ENCODE results near the gene FNDC1. TPM values are rescaled to one million over a fixed set of nuclear protein-coding genes. Genes with fewer than 3 reads are reported as not detected.

Gene FNDC1
- total and polyA plus RNA-seq, 2 of the 13 experiments (the other 11 are each of a cell fraction or from before 2014, with no cell fraction given): not detected

- TF ChIP-seq SP5 (CRISPR knock-in tag; IDR thresholded peaks at IDR 0.05; ENCODE audit: borderline replicate concordance, low read depth) (no peak), HNF1A (IDR thresholded peaks at IDR 0.05; ENCODE audit: low read depth) (no peak), HNF1A (CRISPR knock-in tag; IDR thresholded peaks at IDR 0.05; ENCODE audit: borderline replicate concordance) (no peak), TBX3 (IDR thresholded peaks at IDR 0.05; ENCODE audit: borderline replicate concordance) (no peak), ZNF17 (CRISPR knock-in tag; IDR thresholded peaks at IDR 0.05) (no peak), ZNF691 (CRISPR knock-in tag; IDR thresholded peaks at IDR 0.05; ENCODE audit: borderline replicate concordance, low read depth) (no peak), NR2F1 (CRISPR knock-in tag; IDR thresholded peaks at IDR 0.05) (no peak), SYNCRIP (IDR thresholded peaks at IDR 0.05; ENCODE audit: insufficient read depth, low read depth, low read length) (no peak), ZHX1 (CRISPR knock-in tag; IDR thresholded peaks at IDR 0.05; ENCODE audit: low read depth) (no peak), TAF15 (IDR thresholded peaks at IDR 0.05; ENCODE audit: low read depth, low read length, poor library complexity, severe bottlenecking) (no peak)
- Histone ChIP-seq H3K4me1 (ENCODE audit: insufficient read depth, low read length) (peaks cover 10% of the 10 kb centered on the region), H3K27ac (ENCODE audit: extremely low read length, insufficient read depth, low read length) (no peak overlapping the region), H3K36me3 (replicated peaks in 1 of 2; ENCODE audit: control insufficient read depth in 1 of 2, insufficient read depth in 2 of 2, low read length in 2 of 2) (no peaks in the 10 kb centered on the region), H3K79me2 (ENCODE audit: insufficient read depth, low read length) (no peaks in the 10 kb centered on the region), H3K9ac (ENCODE audit: insufficient read depth, low read depth, low read length) (no peak overlapping the region), H3K9me3 (ENCODE audit: low read length) (no peaks in the 10 kb centered on the region), H3K4me3 (replicated peaks in 1 of 3; ENCODE audit: insufficient read depth in 1 of 3, low read depth in 2 of 3, low read length in 3 of 3) (no peak overlapping the region), H3K4me2 (ENCODE audit: low read depth, low read length) (no peak overlapping the region), H3K27me3 (ENCODE audit: control insufficient read depth in 1 of 2, insufficient read depth in 2 of 2, low read length in 2 of 2) (no peaks in the 10 kb centered on the region), H4K20me1 (ENCODE audit: insufficient read depth, low read length) (no peaks in the 10 kb centered on the region), H2AFZ (ENCODE audit: low read length) (no peak overlapping the region)
- CTCF ChIA-PET (ENCODE audit: low intra/inter-chr PET ratio, low total read pairs): no interaction called here
- intact Hi-C loops (cut with micrococcal nuclease; ENCODE audit: unreplicated experiment) (no loop called here), in situ Hi-C loops (cut with HindIII; ENCODE audit: extremely low pct_ligation_motif_present, low pct_unique_long_range_greater_than_20kb) (no loop called here)
- ATAC-seq (no peak), DNase-seq (ENCODE audit: low spot score) (no peak), FAIRE-seq (no peak)
- POLR2A ChIA-PET: no interaction called here
- 5% methylated on average over 2 of the region's 2 CpGs for WGBS (ENCODE audit: low lambda C conversion rate)
- BruUV-seq (replicated peaks): no TSS peak
Observed at GRCh38 chr6:159307246-159307790, 138.1 kb downstream of the FNDC1 start.
